HAP-1 (cell line): ENCODE data around the gene KATNB1.
"Not testable (repeated sequence)": the region's sequence is repeated elsewhere in the genome, so short reads cannot be mapped to it uniquely, and the experiment has no call there.

ENCODE experiments used
- DNase-seq, 2 experiments: peaks; one replicate each; pipeline ENCODE4 v3.0.0-alpha.2; 2016 to 2020; ENCODE audit warnings: low spot score in 2 of 2
- H3K27me3 ChIP-seq: fragments of 250-450 bp; sonication (Bioruptor Pico); 2 replicates; pipeline ENCODE4 v1.5.1; 2020; ENCODE audit warnings: low read depth, mild to moderate bottlenecking, moderate library complexity
- H3K36me3 ChIP-seq: fragments of 250-450 bp; sonication (Bioruptor Pico); replicated peaks from 2 replicates; pipeline ENCODE4 v1.5.1; 2020; ENCODE audit warnings: mild to moderate bottlenecking
- H3K4me1 ChIP-seq: fragments of 250-450 bp; sonication (Bioruptor Pico); 2 replicates; pipeline ENCODE4 v1.5.1; 2020; ENCODE audit warnings: mild to moderate bottlenecking
- H3K4me3 ChIP-seq: fragments of 250-450 bp; sonication (Bioruptor Pico); 2 replicates; pipeline ENCODE4 v1.5.1; 2020; ENCODE audit warnings: mild to moderate bottlenecking, moderate library complexity
- H3K9me3 ChIP-seq: fragments of 250-450 bp; sonication (Bioruptor Pico); 2 replicates; pipeline ENCODE4 v1.5.1; 2020; ENCODE audit warnings: mild to moderate bottlenecking, moderate library complexity
- in situ Hi-C: fragments of 300-500 bp; cut with MboI; formaldehyde crosslinking; loops from 3 replicates; pipeline ENCODE4 v1.14.3; 2020; ENCODE audit warnings: low sequenced_read_pairs, inconsistent platforms, mixed read lengths

KATNB1 gene

GRCh38 chr16:57725976-57726375 lies 9.6 kb upstream of the KATNB1 start:
- in situ Hi-C loops: no loop called here
- Histone ChIP-seq H3K4me3 (no peak overlapping the region), H3K36me3 (no peaks in the 10 kb centered on the region), H3K4me1 (no peaks in the 10 kb centered on the region), H3K27me3 (no peaks in the 10 kb centered on the region), H3K9me3 (no peaks in the 10 kb centered on the region)
- no peak for DNase-seq

DNA sequence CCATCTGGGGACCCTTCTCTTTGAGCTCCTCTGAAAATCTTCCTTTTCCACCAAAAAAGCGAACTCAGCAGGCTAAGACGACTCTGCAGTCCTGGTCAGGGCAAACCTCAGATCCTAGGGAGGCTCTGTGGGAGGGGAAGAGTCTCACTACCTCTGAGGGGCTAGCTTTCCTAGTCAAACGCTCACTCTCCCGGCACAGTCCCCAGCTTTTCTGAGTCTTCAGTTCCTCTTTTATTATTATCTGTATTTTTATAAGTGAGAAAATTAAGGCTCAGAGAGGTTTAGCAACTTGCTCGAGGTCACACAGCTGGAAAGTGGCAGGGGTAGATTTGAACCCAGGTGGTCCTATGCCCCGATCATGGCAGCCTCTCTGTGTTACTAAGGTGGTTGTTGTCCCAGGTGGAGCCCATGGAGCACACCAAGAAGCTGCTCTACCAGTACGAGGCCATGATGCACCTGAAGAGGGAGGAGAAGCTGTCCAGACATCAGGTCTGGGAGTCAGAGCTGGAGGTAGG lies 9.1 kb upstream of the KATNB1 start:
- Histone ChIP-seq H3K27me3 (no peaks in the 10 kb centered on the region), H3K36me3 (no peaks in the 10 kb centered on the region), H3K4me1 (no peaks in the 10 kb centered on the region), H3K4me3 (no peak overlapping the region), H3K9me3 (no peaks in the 10 kb centered on the region)
- DNase-seq: no peak
- in situ Hi-C loops: no loop called here

DNA sequence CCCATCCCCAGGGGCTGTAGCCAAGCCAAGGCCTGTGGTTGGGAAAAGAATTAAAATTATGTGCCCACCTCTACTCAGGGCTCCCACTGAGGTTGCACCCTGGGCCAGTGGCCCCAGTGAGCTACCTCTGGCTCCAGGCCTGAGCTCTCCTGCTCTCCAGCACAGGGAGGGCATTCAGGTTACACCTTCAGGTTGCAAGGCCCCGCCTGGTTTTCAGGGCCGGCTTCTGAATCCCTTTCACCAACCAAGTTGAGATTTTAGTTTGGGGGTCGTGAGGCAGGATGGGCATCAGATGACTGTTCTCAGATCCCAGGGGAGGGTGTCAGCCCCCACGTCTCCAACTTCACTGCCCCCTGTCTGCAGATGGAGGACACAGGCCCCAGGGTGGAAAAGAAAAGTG lies 8.0 kb upstream of the KATNB1 start:
- no peaks in the 10 kb centered on the region for H3K4me1 ChIP-seq
- in situ Hi-C loops: no loop called here
- no peak for DNase-seq
- no peaks in the 10 kb centered on the region for H3K36me3 ChIP-seq
- no peaks in the 10 kb centered on the region for H3K27me3 ChIP-seq
- H3K4me3 ChIP-seq: no peak overlapping the region
- no peaks in the 10 kb centered on the region for H3K9me3 ChIP-seq

- no peaks in the 10 kb centered on the region for H3K27me3 ChIP-seq
- in situ Hi-C loops: no loop called here
- no peak for DNase-seq
- H3K9me3 ChIP-seq: peaks cover 8% of the 10 kb centered on the region
- H3K36me3 ChIP-seq: peaks cover 2% of the 10 kb centered on the region; the same call in 1 of the 2 replicates
- no peaks in the 10 kb centered on the region for H3K4me1 ChIP-seq
- no peak overlapping the region for H3K4me3 ChIP-seq
Measured at GRCh38 chr16:57728336-57729181, 7.0 kb upstream of the KATNB1 start.

DNA sequence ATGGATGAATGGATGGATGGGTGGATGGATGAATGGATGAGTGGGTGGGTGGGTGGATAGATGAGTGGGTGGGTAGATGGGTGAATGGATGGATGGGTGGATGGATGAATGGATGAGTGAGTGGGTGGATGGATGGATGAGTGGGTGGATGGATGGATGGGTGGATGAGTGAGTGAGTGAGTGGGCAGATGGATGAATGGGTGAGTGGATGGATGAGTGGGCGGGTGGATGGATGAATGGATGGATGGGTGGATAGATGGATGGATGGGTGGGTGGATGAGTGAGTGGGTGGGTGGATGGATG lies 6.4 kb upstream of the KATNB1 start:
- Histone ChIP-seq H3K4me1 (no peaks in the 10 kb centered on the region), H3K4me3 (no peak overlapping the region), H3K36me3 (peaks cover 4% of the 10 kb centered on the region; the same call in 1 of the 2 replicates), H3K27me3 (no peaks in the 10 kb centered on the region), H3K9me3 (peaks cover 13% of the 10 kb centered on the region)
- in situ Hi-C loops: no loop called here
- no peak for DNase-seq

- H3K4me3 ChIP-seq, in situ Hi-C loops, H3K36me3 ChIP-seq: not testable (repeated sequence)
Measured at GRCh38 chr16:57729852-57730251, 5.7 kb upstream of the KATNB1 start.

GRCh38 chr16:57730771-57731730 lies 4.5 kb upstream of the KATNB1 start:
- in situ Hi-C loops: no loop called here
- Histone ChIP-seq H3K36me3 (peaks cover 4% of the 10 kb centered on the region; the same call in 1 of the 2 replicates), H3K4me1 (peaks cover 3% of the 10 kb centered on the region), H3K4me3 (no peak overlapping the region), H3K9me3 (peaks cover 13% of the 10 kb centered on the region), H3K27me3 (no peaks in the 10 kb centered on the region)
- no peak for DNase-seq

More at GRCh38 chr16:57729852-57730251, 5.7 kb upstream of the KATNB1 start:
- H3K9me3 ChIP-seq: peaks cover 13% of the 10 kb centered on the region
- H3K4me1 ChIP-seq, H3K27me3 ChIP-seq, DNase-seq: not testable (repeated sequence)

- Histone ChIP-seq H3K36me3 (peaks cover 6% of the 10 kb centered on the region), H3K4me3 (no peak overlapping the region), H3K4me1 (peaks cover 12% of the 10 kb centered on the region), H3K9me3 (peaks cover 13% of the 10 kb centered on the region), H3K27me3 (no peaks in the 10 kb centered on the region)
- no peak for DNase-seq
- in situ Hi-C loops: no loop called here
Measured at GRCh38 chr16:57732037-57732436, 3.5 kb upstream of the KATNB1 start.

DNA sequence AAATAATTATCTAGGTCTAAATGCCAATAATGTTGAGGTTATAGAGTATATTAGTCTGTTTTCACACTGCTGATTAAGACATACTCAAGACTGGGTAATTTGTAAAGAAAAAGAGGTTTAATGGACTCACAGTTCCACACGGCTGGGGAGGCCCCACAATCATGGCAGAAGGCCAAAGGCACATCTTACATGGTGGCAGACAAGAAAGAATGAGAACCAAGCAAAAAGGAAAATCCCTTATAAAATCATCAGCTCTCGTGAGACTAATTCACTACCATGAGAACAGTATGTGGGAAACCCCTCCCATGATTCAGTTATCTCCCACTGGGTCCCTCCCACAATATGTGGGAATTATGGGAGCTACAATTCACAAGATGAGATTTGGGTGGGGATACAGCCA lies 2.9 kb upstream of the KATNB1 start:
- Histone ChIP-seq H3K36me3 (peaks cover 13% of the 10 kb centered on the region), H3K4me1 (peaks cover 12% of the 10 kb centered on the region), H3K4me3 (no peak overlapping the region), H3K9me3 (peaks cover 13% of the 10 kb centered on the region), H3K27me3 (no peaks in the 10 kb centered on the region)
- no peak for DNase-seq
- in situ Hi-C loops: no loop called here

- in situ Hi-C loops: no loop called here
- peak overlapping the region; percentile 65 for H3K4me3 ChIP-seq
- no peaks in the 10 kb centered on the region for H3K27me3 ChIP-seq
- no peak for DNase-seq
- peaks cover 13% of the 10 kb centered on the region for H3K9me3 ChIP-seq
- peaks cover 12% of the 10 kb centered on the region for H3K4me1 ChIP-seq
- peaks cover 24% of the 10 kb centered on the region for H3K36me3 ChIP-seq
Measured at GRCh38 chr16:57734308-57734924, 1.2 kb upstream of the KATNB1 start.

DNA sequence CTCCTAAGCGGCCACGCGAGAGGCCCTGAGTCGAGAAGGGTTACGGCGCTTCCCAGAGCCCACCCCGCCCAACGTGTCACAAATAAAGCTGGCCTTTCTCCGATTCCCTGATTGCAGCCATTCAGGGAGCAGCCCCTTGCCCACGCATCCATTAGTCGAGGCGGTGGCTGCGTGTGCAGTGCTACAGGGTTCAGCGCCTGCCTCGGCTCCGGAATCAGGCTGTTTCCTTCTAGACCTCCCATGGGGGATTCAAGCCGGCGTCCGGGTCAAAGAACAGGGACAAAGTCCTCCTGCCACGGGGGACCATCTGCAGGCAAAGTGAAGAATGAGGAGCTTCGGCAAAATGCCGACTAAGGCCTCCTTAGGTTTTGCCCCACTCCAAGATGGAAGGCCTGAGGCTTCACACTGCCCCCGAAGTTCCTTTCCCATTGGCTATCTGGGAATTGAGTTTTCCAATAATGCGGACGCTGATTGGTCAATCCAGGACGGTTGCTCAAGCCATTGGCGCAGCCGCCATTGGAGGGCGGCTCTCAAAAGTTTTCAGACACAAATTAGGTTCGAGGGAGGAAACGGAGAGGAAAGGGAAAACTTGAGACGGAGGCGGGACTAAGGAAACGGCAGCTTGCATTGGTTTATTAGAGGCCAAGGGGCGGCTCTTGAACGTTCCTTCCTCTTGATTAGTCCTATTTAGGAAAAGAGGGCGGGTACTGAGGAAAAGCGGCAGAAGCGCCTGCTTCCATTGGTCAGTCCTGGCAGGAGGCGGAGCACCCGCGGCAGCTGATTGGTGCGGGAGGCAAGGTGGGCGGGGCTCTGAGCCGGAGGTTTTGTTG lies 430 bp upstream of the KATNB1 start:
- peaks cover 13% of the 10 kb centered on the region for H3K9me3 ChIP-seq
- H3K4me1 ChIP-seq: peaks cover 12% of the 10 kb centered on the region
- in situ Hi-C loops: no loop called here
- no peaks in the 10 kb centered on the region for H3K27me3 ChIP-seq
- H3K36me3 ChIP-seq: peaks cover 24% of the 10 kb centered on the region
- peak; percentile 99 to 100 for DNase-seq
- peak overlapping the region; percentile 65 for H3K4me3 ChIP-seq

DNA sequence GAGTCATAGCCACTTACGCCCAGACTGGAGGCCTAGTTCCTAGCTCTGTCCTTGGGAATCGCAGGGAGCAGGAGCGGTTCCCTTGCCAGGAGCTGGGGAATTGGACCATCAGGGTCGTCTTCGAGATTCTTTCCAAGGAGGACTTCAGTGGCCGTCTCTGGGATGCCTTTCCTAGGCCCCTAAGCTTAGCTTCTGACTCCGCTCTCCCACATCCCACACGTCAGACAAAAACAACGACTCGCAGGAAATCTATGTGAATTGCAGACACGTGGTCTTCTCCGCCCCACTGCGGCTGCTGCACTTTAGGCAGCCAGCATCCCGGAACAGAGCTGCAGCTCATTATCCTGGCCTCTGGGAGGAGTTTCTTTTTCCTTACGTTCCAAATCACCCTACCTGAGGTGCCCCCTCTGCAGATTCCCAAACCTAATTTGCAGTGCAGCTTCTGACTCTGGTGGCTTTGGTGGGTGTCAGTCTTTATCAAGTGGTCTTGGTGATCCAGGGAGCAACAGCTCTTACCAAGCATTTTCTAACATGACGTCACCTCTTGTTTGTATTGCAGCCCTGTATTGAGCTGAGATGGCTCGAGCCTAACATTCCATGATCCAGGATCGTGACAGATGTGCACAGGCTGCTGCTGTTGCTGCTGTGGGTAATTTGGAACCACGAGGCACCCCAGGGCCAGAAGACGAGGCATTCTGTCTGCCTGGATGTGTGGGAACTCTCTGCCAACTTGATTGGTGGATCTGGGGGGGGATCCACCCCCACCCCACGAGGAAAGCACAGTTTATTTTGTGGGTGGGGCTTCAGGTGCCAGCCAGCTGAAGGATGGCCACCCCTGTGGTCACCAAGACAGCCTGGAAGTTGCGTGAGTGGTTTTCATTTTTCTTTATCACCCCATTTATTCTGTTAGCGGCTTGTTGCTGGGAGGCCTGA lies 1.1 kb downstream of the KATNB1 start:
- peaks cover 12% of the 10 kb centered on the region for H3K4me1 ChIP-seq
- DNase-seq: peak; percentile 45 to 68
- H3K9me3 ChIP-seq: peaks cover 13% of the 10 kb centered on the region
- peak overlapping the region; percentile 65 for H3K4me3 ChIP-seq
- peaks cover 28% of the 10 kb centered on the region for H3K36me3 ChIP-seq
- in situ Hi-C loops: no loop called here
- H3K27me3 ChIP-seq: no peaks in the 10 kb centered on the region
